PC-9 (cell line): ENCODE results near the gene NYAP1. TPM values are rescaled to one million over a fixed set of nuclear protein-coding genes. Genes with fewer than 3 reads are reported as not detected.

Experiments used
- BruUV-seq: library from RNA; stranded (reverse); fragments of 400-500 nt; replicated peaks from 2 replicates; lab custom pipeline; 2021; lab: Mats Ljungman, UMichigan
- CTCF ChIA-PET: fragments of 300-600 bp; sonication (Branson Sonifier 250); formaldehyde crosslinking; loops from one replicate; lab custom pipeline; 2022; ENCODE audit warnings: antibody characterized with exemption; lab: Charles Lee
- POLR2A ChIA-PET: fragments of 300-600 bp; sonication (Branson Sonifier 250); formaldehyde crosslinking; loops from one replicate; lab custom pipeline; 2022; ENCODE audit warnings: antibody characterized with exemption; ENCODE audit not compliant: unreplicated experiment; lab: Charles Lee
- DNase-seq, 2 experiments: peaks; one replicate each; pipeline versions ENCODE4 v3.0.0 to v3.0.0-alpha.2; 2015 to 2022; ENCODE audit warnings: mixed read lengths in 1 of 2
- H2AFZ ChIP-seq: fragments of 200-600 bp; sonication (generic); 2 replicates; pipeline ENCODE4 v1.8.1; 2017; ENCODE audit warnings: antibody characterized with exemption
- H3F3A ChIP-seq: fragments of 200-600 bp; sonication (generic); 2 replicates; pipeline ENCODE4 v1.8.1; 2017; ENCODE audit warnings: antibody characterized with exemption, mild to moderate bottlenecking, low read depth; ENCODE audit not compliant: insufficient read depth
- H3K27ac ChIP-seq: fragments of 200-600 bp; sonication (generic); 2 replicates; pipeline ENCODE4 v1.6.1; 2016; ENCODE audit warnings: mixed run types
- H3K27me3 ChIP-seq: fragments of 200-600 bp; sonication (generic); 2 replicates; pipeline ENCODE4 v1.6.1; 2016; ENCODE audit warnings: low read depth, mixed run types; ENCODE audit not compliant: insufficient read depth
- H3K36me3 ChIP-seq: fragments of 200-600 bp; sonication (generic); 2 replicates; pipeline ENCODE4 v1.6.1; 2016; ENCODE audit warnings: low read depth, mixed run types
- H3K4me1 ChIP-seq: fragments of 200-600 bp; sonication (generic); replicated peaks from 2 replicates; pipeline ENCODE4 v1.6.1; 2016; ENCODE audit warnings: mixed run types; ENCODE audit not compliant: insufficient read depth
- H3K4me2 ChIP-seq: fragments of 200-600 bp; sonication (generic); 2 replicates; pipeline ENCODE4 v1.6.1; 2017; ENCODE audit warnings: mixed run types
- H3K4me3 ChIP-seq: fragments of 200-600 bp; sonication (generic); 2 replicates; pipeline ENCODE4 v1.6.1; 2016; ENCODE audit warnings: mixed run types
- H3K79me2 ChIP-seq: fragments of 200-600 bp; sonication (generic); 2 replicates; pipeline ENCODE4 v1.6.1; 2017; ENCODE audit warnings: low read depth, mixed run types
- H3K9me2 ChIP-seq: fragments of 200-600 bp; sonication (generic); 2 replicates; pipeline ENCODE4 v1.8.1; 2017; ENCODE audit warnings: mild to moderate bottlenecking; ENCODE audit not compliant: insufficient read depth
- H3K9me3 ChIP-seq: fragments of 200-600 bp; sonication (generic); 2 replicates; pipeline ENCODE4 v1.8.1; 2016; ENCODE audit warnings: low read depth; ENCODE audit not compliant: insufficient read depth
- H4K20me1 ChIP-seq: fragments of 200-600 bp; sonication (generic); 2 replicates; pipeline ENCODE4 v1.8.1; 2017; ENCODE audit not compliant: insufficient read depth
- EZH2 ChIP-seq: fragments of 200-600 bp; sonication (generic); IDR thresholded peaks from 2 replicates; pipeline ENCODE4 v1.8.0; 2017; ENCODE audit warnings: antibody characterized with exemption, low read depth
- intact Hi-C: fragments of 100-400 bp; cut with micrococcal nuclease; formaldehyde crosslinking; loops from one replicate; pipeline ENCODE4 v1.10.0; 2022; ENCODE audit not compliant: unreplicated experiment
- total RNA-seq: library from RNA; stranded (reverse); gene quantifications from 2 replicates; pipeline ENCODE4 v1.2.3, GENCODE V29; 2021
- TF ChIP-seq, protein P1 (sequence below): fragments of 200-600 bp; sonication (generic); conservative IDR thresholded peaks from 2 replicates; pipeline ENCODE4 v1.6.1; 2017; ENCODE audit warnings: mixed run types, antibody characterized with exemption, mild to moderate bottlenecking, moderate library complexity

The NYAP1 gene
- total RNA-seq, 1 experiment from 2014 or later: 1.3 TPM

- ChIA-PET POLR2A (interaction anchor here (0.7 kb wide), 1 partner anchor 124 kb away, joined by 3 read pairs; no protein-coding TSS in a partner anchor), CTCF (no interaction called here)
- Histone ChIP-seq H3F3A (no peaks in the 10 kb centered on the region; the same call in 1 of the 2 replicates), H3K27ac (no peak within 1 kb of the TSS), H3K27me3 (no peaks in the 10 kb centered on the region), H3K9me2 (no peaks in the 10 kb centered on the region), H3K36me3 (no peaks in the 10 kb centered on the region), H3K4me1 (no peaks in the 10 kb centered on the region), H3K9me3 (no peaks in the 10 kb centered on the region), H3K4me3 (no peak within 1 kb of the TSS), H4K20me1 (no peaks in the 10 kb centered on the region), H3K79me2 (no peaks in the 10 kb centered on the region), H2AFZ (no peak within 1 kb of the TSS), H3K4me2 (no peak within 1 kb of the TSS)
- intact Hi-C loops: no loop called here
- no peak for TF ChIP-seq EZH2
- TF ChIP-seq, protein P1, sequence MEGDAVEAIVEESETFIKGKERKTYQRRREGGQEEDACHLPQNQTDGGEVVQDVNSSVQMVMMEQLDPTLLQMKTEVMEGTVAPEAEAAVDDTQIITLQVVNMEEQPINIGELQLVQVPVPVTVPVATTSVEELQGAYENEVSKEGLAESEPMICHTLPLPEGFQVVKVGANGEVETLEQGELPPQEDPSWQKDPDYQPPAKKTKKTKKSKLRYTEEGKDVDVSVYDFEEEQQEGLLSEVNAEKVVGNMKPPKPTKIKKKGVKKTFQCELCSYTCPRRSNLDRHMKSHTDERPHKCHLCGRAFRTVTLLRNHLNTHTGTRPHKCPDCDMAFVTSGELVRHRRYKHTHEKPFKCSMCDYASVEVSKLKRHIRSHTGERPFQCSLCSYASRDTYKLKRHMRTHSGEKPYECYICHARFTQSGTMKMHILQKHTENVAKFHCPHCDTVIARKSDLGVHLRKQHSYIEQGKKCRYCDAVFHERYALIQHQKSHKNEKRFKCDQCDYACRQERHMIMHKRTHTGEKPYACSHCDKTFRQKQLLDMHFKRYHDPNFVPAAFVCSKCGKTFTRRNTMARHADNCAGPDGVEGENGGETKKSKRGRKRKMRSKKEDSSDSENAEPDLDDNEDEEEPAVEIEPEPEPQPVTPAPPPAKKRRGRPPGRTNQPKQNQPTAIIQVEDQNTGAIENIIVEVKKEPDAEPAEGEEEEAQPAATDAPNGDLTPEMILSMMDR: no peak
- BruUV-seq: no TSS peak
- DNase-seq: no peak
Measured at GRCh38 chr7:100464210-100464660, 19.5 kb upstream of the NYAP1 start, which contains the start of gene SPACDR. Gene SPACDR, minus strand, starts transcription at chr7:100464260. Its CDS starts 235 bp downstream, at chr7:100464025.

- no peaks in the 10 kb centered on the region for H3K9me2 ChIP-seq
- peaks cover 4% of the 10 kb centered on the region; the same call in 1 of the 2 replicates for H3F3A ChIP-seq
- H2AFZ ChIP-seq: no peak overlapping the region
- H3K9me3 ChIP-seq: no peaks in the 10 kb centered on the region
- POLR2A ChIA-PET: no interaction called here
- no peaks in the 10 kb centered on the region for H3K79me2 ChIP-seq
- no peak for DNase-seq
- H3K4me3 ChIP-seq: no peak overlapping the region
- intact Hi-C loops: loop anchor here (5.0 kb wide), 1 partner anchor 228 kb away; the partner anchor contains the start of gene GIGYF1
- CTCF ChIA-PET: no interaction called here
- no peak overlapping the region for H3K27ac ChIP-seq
- H3K4me2 ChIP-seq: no peak overlapping the region
- no TSS peak for BruUV-seq
- no peaks in the 10 kb centered on the region for H4K20me1 ChIP-seq
- H3K36me3 ChIP-seq: no peaks in the 10 kb centered on the region
- no peaks in the 10 kb centered on the region for H3K27me3 ChIP-seq
- no peaks in the 10 kb centered on the region for H3K4me1 ChIP-seq
- no peak for TF ChIP-seq EZH2
- TF ChIP-seq, protein P1: no peak
Measured at GRCh38 chr7:100464791-100465190, 18.9 kb upstream of the NYAP1 start.

DNA sequence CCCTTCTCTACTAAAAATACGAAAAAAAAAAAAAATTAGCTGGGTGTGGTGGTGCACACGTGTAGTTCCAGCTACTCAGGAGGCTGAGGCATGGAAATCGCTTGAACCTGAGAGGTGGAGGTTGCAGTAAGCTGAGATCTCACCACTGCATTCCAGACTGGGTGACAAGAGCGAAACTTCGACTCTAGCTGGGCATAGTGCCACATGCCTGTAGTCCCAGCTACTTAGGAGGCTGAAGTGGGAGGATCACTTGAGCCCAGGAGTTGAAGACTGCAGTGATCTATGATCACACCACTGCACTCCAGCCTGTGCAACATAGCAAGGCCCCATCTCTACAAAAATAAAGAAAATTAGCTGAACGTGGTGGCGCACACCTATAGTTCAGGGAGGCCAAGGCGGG, 18.4 kb upstream of the NYAP1 start:
- DNase-seq: no peak
- Histone ChIP-seq H3K9me3 (no peaks in the 10 kb centered on the region), H3K79me2 (no peaks in the 10 kb centered on the region), H4K20me1 (no peaks in the 10 kb centered on the region), H2AFZ (no peak overlapping the region), H3K27me3 (no peaks in the 10 kb centered on the region), H3K27ac (no peak overlapping the region), H3K9me2 (no peaks in the 10 kb centered on the region), H3K36me3 (no peaks in the 10 kb centered on the region), H3F3A (peaks cover 8% of the 10 kb centered on the region; the same call in 1 of the 2 replicates), H3K4me2 (no peak overlapping the region), H3K4me3 (no peak overlapping the region), H3K4me1 (no peaks in the 10 kb centered on the region)
- POLR2A ChIA-PET: no interaction called here
- intact Hi-C loops: loop anchor here (5.0 kb wide), 1 partner anchor 227 kb away; the partner anchor contains the start of gene GIGYF1
- no TSS peak for BruUV-seq
- CTCF ChIA-PET: interaction anchor here (0.6 kb wide), 1 partner anchor 21 kb away, joined by 8 read pairs; no protein-coding TSS in a partner anchor
- no peak for TF ChIP-seq EZH2
- TF ChIP-seq, protein P1: no peak
